GM12865 (cell line): Measurements from ENCODE around the gene MXRA8.

Source experiments
- DNase-seq: peaks from one replicate; pipeline ENCODE4 v3.0.0; 2010; ENCODE audit warnings: low read depth
- H3K4me3 ChIP-seq: 2 replicates; pipeline ENCODE4 v1.5.1; 2011; ENCODE audit warnings: mild to moderate bottlenecking, low read depth, low read length, control low read depth
- CTCF ChIP-seq: IDR thresholded peaks from 2 replicates; pipeline ENCODE4 v1.5.1; 2011; ENCODE audit warnings: low read length, control low read depth, low read depth, inconsistent platforms; ENCODE audit not compliant: insufficient read depth; ENCODE audit errors: missing control alignments

MXRA8 gene

DNA sequence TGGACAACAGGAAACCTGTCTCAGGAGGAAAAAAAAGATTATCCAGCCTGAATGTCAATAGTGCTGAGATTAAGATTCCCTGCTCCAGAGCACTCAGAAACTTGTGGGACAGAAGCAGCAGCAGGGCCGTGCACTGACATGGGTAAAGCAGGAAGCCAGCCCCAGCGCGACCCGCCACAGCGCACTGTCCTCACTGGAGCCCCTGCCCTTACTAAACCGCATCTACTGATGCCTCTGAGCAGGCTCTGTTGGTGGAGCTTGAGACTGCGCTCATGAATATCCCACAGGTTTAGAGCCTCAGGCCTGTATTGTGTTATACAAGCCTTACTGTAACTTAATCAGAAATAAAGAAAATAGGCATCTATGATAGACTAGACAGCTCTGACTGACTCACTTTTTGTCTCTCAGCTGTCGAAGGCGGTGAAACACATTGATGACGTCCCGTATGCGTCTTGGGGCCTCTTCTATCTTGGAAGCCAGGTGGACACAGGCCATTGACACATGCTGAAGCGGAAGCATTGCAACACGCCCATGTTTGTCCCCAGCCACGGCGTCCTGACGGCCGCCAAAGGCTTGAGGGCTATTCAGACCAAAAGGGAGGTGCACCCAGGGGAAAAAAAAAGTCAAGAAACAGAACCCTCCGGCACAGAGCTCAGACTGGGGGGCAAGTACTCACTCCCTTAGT lies 39.6 kb upstream of the MXRA8 start:
- TF ChIP-seq CTCF, result no peak
- peak overlapping the region; percentile 76 for H3K4me3 ChIP-seq
- DNase-seq, result no peak

DNA sequence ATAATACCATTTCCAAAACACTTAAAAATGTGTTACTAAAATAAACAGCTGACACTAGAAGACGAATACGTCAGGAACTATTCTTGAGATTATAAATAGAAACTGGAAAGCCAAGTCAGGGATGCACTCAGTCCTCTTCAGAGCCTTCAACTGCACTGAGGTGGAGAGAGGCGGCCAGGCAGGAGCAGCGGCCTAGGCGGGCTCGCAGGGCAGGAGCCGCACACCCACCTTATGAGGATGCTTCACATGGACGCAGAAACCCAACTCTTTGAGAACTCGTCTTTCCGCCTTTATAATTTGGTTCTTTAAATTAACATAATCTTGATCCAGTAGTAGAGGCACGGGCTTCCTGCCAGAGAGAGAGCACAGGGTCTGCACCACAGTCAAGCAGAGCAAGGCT lies 36.8 kb upstream of the MXRA8 start:
- DNase-seq, result no peak
- no peak for TF ChIP-seq CTCF
- no peak overlapping the region for H3K4me3 ChIP-seq

GRCh38 chr1:1394116-1394515 lies 35.8 kb upstream of the MXRA8 start:
- H3K4me3 ChIP-seq, result no peak overlapping the region
- TF ChIP-seq CTCF, result no peak
- no peak for DNase-seq

DNA sequence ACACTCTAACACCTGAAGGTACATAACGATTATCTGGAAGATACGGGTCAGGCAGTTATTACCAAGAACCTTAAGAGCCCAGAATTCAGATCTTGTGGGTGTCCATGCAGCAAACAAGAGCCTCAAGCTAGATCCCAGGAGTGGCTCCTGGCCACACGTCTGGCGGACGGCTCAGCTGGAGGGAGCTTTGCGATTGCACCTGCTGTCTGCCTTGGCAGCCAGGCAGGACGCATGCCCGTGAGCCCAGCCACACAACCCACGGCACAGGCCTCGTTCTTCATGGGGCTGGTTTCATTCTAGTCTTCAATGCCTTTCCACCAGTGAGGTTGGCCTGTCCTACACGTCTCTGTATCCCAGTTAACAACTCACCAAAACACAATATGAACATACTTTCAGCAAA lies 35.1 kb upstream of the MXRA8 start:
- no peak for DNase-seq
- no peak for TF ChIP-seq CTCF
- no peak overlapping the region for H3K4me3 ChIP-seq

GRCh38 chr1:1393014-1393413 lies 34.7 kb upstream of the MXRA8 start:
- DNase-seq, result no peak
- no peak for TF ChIP-seq CTCF
- no peak overlapping the region for H3K4me3 ChIP-seq

GRCh38 chr1:1391225-1391624 lies 32.9 kb upstream of the MXRA8 start:
- TF ChIP-seq CTCF, result no peak
- H3K4me3 ChIP-seq, result no peak overlapping the region
- no peak for DNase-seq

- DNase-seq, result no peak
- no peak overlapping the region for H3K4me3 ChIP-seq
- TF ChIP-seq CTCF, result no peak
Observed at GRCh38 chr1:1390675-1391074, 32.3 kb upstream of the MXRA8 start.
